Choroid plexus epithelial cell (primary cell): ENCODE results near the gene RERE.
"Not testable (repeated sequence)": the region's sequence is repeated elsewhere in the genome, so short reads cannot be mapped to it uniquely, and the experiment has no call there.

Experiments used
- DNase-seq: peaks from one replicate; pipeline ENCODE4 v3.0.0-alpha.2; 2010; ENCODE audit warnings: low read depth
- H3K4me3 ChIP-seq: 2 replicates; pipeline ENCODE4 v1.5.1; 2011; ENCODE audit warnings: low read depth, mild to moderate bottlenecking, control low read depth, low read length, moderate library complexity
- TF ChIP-seq, protein P1 (sequence below): conservative IDR thresholded peaks from 2 replicates; pipeline ENCODE4 v1.5.1; 2011; ENCODE audit warnings: low read depth, mild to moderate bottlenecking, control low read depth, inconsistent platforms, low read length, moderate library complexity

RERE gene

DNA sequence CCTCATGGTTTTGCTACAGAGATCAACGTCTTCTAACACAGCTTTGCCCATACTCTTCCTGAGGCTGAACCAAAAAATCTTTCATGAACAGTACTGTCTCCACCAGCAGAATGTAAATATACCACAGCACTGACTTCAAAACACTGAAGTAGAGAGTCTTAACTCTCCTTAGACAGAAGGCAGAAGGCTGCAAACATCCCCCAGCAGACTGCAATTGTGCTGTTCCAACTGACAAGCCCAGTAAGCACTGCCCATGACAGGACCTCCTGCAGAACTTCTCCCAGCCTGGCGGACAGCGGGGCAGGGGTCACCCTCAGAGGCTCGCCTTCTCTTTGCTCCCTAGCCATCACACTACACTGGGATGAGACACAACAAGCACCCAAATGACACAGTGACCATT is 218.7 kb downstream of the RERE start:
- no peak overlapping the region for H3K4me3 ChIP-seq
- peak; percentile 48 for DNase-seq
- TF ChIP-seq, protein P1, sequence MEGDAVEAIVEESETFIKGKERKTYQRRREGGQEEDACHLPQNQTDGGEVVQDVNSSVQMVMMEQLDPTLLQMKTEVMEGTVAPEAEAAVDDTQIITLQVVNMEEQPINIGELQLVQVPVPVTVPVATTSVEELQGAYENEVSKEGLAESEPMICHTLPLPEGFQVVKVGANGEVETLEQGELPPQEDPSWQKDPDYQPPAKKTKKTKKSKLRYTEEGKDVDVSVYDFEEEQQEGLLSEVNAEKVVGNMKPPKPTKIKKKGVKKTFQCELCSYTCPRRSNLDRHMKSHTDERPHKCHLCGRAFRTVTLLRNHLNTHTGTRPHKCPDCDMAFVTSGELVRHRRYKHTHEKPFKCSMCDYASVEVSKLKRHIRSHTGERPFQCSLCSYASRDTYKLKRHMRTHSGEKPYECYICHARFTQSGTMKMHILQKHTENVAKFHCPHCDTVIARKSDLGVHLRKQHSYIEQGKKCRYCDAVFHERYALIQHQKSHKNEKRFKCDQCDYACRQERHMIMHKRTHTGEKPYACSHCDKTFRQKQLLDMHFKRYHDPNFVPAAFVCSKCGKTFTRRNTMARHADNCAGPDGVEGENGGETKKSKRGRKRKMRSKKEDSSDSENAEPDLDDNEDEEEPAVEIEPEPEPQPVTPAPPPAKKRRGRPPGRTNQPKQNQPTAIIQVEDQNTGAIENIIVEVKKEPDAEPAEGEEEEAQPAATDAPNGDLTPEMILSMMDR = no peak

DNA sequence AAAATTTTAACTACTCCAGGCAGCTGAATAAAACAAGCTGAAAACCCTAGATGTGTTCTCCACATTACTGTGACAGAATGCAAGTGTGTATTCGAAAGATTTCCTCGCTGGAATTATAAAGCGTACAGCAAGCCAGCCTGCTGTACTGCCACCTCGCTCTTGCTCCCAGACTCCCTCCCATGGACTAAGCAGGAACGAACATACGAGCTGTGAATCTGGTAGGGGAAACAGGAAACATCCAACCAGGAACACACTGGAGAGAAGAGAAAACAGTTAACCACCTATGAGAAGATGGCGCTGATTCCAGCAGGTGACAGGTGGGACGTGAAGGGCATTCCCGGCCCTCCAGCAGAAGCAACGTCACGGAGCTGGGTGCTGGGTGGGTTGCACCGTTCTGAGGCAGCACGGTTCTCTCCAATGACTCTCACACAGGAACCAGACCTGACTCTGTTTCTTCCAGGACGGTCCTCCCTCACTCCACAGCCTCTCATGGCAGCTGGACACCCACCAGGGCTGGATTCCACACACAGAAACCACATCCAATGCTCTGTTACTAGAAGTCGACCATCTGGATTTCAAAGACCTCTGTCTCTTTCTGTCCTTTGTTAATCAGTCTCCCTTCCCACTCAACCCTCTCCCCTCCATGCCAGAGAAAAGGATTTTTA is 219.2 kb downstream of the RERE start:
- TF ChIP-seq, protein P1 = peak; percentile 78
- DNase-seq = peak; percentile 76
- no peak overlapping the region for H3K4me3 ChIP-seq

DNA sequence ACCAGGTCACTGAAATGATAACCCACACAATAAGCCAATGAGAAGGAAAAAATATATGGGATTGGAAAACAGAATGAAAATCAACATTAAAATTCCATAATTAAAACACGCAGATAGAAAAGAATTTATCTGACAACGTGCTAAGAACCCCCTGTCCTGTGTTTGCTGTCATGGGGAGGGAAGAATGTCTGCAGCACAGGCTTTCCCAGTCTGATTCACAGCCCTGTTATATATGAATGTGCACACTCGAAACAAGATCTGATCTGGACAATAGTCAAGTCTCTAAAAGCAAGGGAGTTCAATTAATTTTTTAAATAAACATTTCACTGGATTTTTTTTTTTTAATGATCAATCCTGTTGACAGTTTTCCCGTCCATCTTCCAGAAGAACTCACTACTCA is 220.0 kb downstream of the RERE start:
- H3K4me3 ChIP-seq = no peak overlapping the region
- TF ChIP-seq, protein P1 = no peak
- peak; percentile 46 for DNase-seq

DNA sequence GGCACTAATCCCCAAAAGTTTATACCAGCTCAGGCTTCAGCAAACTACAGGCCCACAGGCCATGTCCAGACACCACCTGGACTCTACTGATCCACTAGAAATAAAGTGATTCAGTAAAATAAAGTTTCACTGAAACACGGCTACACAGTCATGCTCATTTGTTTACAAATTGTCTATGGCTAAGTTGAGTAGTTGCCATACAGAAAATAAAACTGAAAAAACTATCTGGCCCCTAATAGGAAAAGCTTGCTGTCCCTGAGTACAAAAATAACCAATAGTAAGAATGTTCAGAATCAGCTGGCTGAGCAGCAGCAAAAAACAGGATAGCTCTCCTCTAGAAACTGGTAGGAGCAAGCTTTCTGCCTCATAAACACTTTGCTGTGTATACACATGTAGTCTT is 221.5 kb downstream of the RERE start:
- no peak overlapping the region for H3K4me3 ChIP-seq
- TF ChIP-seq, protein P1 = no peak
- DNase-seq = peak; percentile 30

DNA sequence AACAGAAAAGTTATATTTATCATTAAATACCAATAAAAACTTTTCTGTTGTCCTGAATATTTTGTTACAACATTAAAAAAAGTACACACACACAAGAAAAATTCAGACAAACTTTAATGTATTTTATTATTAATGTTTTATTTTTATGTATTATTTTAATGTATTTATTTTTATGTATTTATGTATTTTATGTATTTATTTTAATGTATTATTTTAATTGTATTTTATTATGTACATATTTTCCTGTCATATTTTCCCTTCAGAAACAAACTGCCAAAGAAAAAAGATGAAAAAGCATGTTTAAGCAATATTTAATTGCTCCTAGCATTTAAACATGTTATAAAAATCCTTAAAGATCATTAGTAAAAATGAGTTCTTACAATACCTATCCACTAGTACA is 222.1 kb downstream of the RERE start:
- no peak overlapping the region for H3K4me3 ChIP-seq
- TF ChIP-seq, protein P1 = no peak
- DNase-seq = no peak

DNA sequence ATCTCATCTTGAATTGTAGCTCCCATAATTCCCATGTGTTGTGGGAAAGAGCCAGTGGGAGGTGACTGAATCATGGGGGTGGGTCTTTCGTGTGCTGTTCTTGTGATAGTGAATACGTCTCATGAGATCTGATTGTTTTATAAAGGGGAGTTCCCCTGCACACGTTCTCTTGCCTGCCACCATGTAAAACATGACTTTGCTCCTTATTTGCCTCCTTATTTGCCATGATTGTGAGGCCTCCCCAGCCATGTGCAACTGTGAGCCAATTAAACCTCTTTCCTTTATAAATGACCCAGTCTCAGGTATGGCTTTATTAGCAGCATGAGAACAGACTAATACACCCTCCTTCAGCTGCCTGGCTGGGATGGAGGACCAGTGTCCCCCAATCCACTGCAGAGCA is 224.1 kb downstream of the RERE start:
- H3K4me3 ChIP-seq, DNase-seq: not testable (repeated sequence)

DNA sequence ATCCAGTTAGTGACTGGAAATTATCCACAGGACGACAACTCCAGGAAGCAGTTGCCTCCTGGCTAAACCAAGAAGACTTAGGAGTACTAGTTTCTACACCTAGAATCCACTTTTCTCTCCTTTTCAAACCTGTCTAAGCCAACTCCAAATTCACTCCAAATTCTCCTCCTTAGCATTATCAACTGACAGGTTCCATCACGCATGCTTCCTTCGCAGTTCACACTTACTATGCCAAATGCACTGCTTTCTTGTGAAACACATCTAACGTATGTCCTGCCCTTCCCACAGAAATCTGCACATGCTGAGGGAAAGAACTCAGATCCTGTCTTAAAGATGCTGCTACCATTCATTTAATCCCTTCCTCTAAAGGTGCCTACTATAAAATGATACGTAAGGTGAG is 225.9 kb downstream of the RERE start:
- no peak overlapping the region for H3K4me3 ChIP-seq
- TF ChIP-seq, protein P1 = no peak
- no peak for DNase-seq
